HUES64 (cell line): ENCODE results near the gene ARL4C.

ENCODE experiments used
- H3K27ac ChIP-seq: 2 replicates; pipeline ENCODE4 v1.7.0; 2013; ENCODE audit warnings: low read depth, low read length, inconsistent platforms
- H3K27me3 ChIP-seq: 2 replicates; pipeline ENCODE4 v1.6.1; 2013; ENCODE audit warnings: mild to moderate bottlenecking, low read length; ENCODE audit not compliant: insufficient read depth
- H3K36me3 ChIP-seq: 2 replicates; pipeline ENCODE4 v1.6.1; 2013; ENCODE audit warnings: mild to moderate bottlenecking, low read length; ENCODE audit not compliant: insufficient read depth
- H3K4me1 ChIP-seq: 2 replicates; pipeline ENCODE4 v1.6.1; 2013; ENCODE audit warnings: mild to moderate bottlenecking, low read length, moderate library complexity; ENCODE audit not compliant: insufficient read depth
- H3K4me3 ChIP-seq: 2 replicates; pipeline ENCODE4 v1.5.1; 2013; ENCODE audit warnings: mild to moderate bottlenecking, low read length, moderate library complexity
- H3K9ac ChIP-seq: 2 replicates; pipeline ENCODE4 v1.6.1; 2013; ENCODE audit warnings: mild to moderate bottlenecking, low read depth, low read length
- H3K9me3 ChIP-seq: 2 replicates; pipeline ENCODE4 v1.6.1; 2013; ENCODE audit warnings: low read depth, low read length; ENCODE audit not compliant: insufficient read depth
- WGBS: fragments of 150-250, 120-280 bp; methylation state at CpG from one replicate; pipeline ENCODE4 v1.1.7; 2013; ENCODE audit warnings: missing lambda C conversion rate; 5-methylcytosine and 5-hydroxymethylcytosine counted together

ARL4C gene

GRCh38 chr2:234496055-234496834, 636 bp downstream of the ARL4C start:
- peaks cover 33% of the 10 kb centered on the region for H3K27me3 ChIP-seq
- H3K36me3 ChIP-seq = peaks cover 3% of the 10 kb centered on the region; the same call in 1 of the 2 replicates
- H3K4me3 ChIP-seq = peak overlapping the region; percentile 93
- H3K9me3 ChIP-seq = no peaks in the 10 kb centered on the region
- peaks cover 21% of the 10 kb centered on the region; the same call in 1 of the 2 replicates for H3K4me1 ChIP-seq
- under 1% methylated on average over 89 of the region's 89 CpGs for WGBS
- H3K27ac ChIP-seq = peak overlapping the region; percentile 59; the same call in 1 of the 2 replicates
- peak overlapping the region; percentile 80 for H3K9ac ChIP-seq

- Histone ChIP-seq H3K36me3 (peaks cover 3% of the 10 kb centered on the region; the same call in 1 of the 2 replicates), H3K9ac (peak overlapping the region; percentile 80), H3K9me3 (no peaks in the 10 kb centered on the region), H3K27me3 (peaks cover 33% of the 10 kb centered on the region), H3K4me3 (peak overlapping the region; percentile 93), H3K4me1 (peaks cover 21% of the 10 kb centered on the region; the same call in 1 of the 2 replicates), H3K27ac (no peak overlapping the region; the same call in 1 of the 2 replicates)
- 1% methylated on average over 40 of the region's 40 CpGs for WGBS
Measured at GRCh38 chr2:234495251-234496054, 1.4 kb downstream of the ARL4C start.

GRCh38 chr2:234494361-234495250, 2.3 kb downstream of the ARL4C start:
- peak overlapping the region; percentile 80 for H3K9ac ChIP-seq
- WGBS = 20% methylated on average over 8 of the region's 9 CpGs
- H3K27ac ChIP-seq = no peak overlapping the region
- H3K4me1 ChIP-seq = peaks cover 21% of the 10 kb centered on the region; the same call in 1 of the 2 replicates
- H3K36me3 ChIP-seq = peaks cover 3% of the 10 kb centered on the region; the same call in 1 of the 2 replicates
- no peaks in the 10 kb centered on the region for H3K9me3 ChIP-seq
- peaks cover 33% of the 10 kb centered on the region for H3K27me3 ChIP-seq
- H3K4me3 ChIP-seq = peak overlapping the region; percentile 93

- Histone ChIP-seq H3K36me3 (peaks cover 3% of the 10 kb centered on the region; the same call in 1 of the 2 replicates), H3K27me3 (peaks cover 31% of the 10 kb centered on the region), H3K9me3 (no peaks in the 10 kb centered on the region), H3K27ac (no peak overlapping the region), H3K4me1 (peaks cover 21% of the 10 kb centered on the region; the same call in 1 of the 2 replicates), H3K9ac (no peak overlapping the region; the same call in 1 of the 2 replicates), H3K4me3 (peak overlapping the region; percentile 93)
- WGBS = 83% methylated on average over 4 of the region's 4 CpGs
Measured at GRCh38 chr2:234493796-234494195, 3.1 kb downstream of the ARL4C start.

- peaks cover 21% of the 10 kb centered on the region; the same call in 1 of the 2 replicates for H3K4me1 ChIP-seq
- 81% methylated on average over 10 of the region's 10 CpGs for WGBS
- H3K9ac ChIP-seq = no peak overlapping the region; the same call in 1 of the 2 replicates
- H3K27ac ChIP-seq = no peak overlapping the region
- H3K36me3 ChIP-seq = peaks cover 3% of the 10 kb centered on the region; the same call in 1 of the 2 replicates
- peaks cover 22% of the 10 kb centered on the region for H3K27me3 ChIP-seq
- H3K9me3 ChIP-seq = no peaks in the 10 kb centered on the region
- H3K4me3 ChIP-seq = peak overlapping the region; percentile 93
Measured at GRCh38 chr2:234492717-234493485, 4.0 kb downstream of the ARL4C start.

GRCh38 chr2:234491897-234492296, 5.0 kb downstream of the ARL4C start:
- H3K4me3 ChIP-seq = no peak overlapping the region
- H3K9me3 ChIP-seq = no peaks in the 10 kb centered on the region
- peaks cover 3% of the 10 kb centered on the region; the same call in 1 of the 2 replicates for H3K36me3 ChIP-seq
- no peak overlapping the region for H3K27ac ChIP-seq
- 90% methylated on average over 5 of the region's 5 CpGs for WGBS
- H3K9ac ChIP-seq = no peak overlapping the region
- peaks cover 17% of the 10 kb centered on the region for H3K27me3 ChIP-seq
- peaks cover 21% of the 10 kb centered on the region; the same call in 1 of the 2 replicates for H3K4me1 ChIP-seq

- 95% methylated on average over 3 of the region's 4 CpGs for WGBS
- Histone ChIP-seq H3K9me3 (no peaks in the 10 kb centered on the region), H3K9ac (no peak overlapping the region), H3K4me3 (no peak overlapping the region), H3K36me3 (peaks cover 3% of the 10 kb centered on the region; the same call in 1 of the 2 replicates), H3K27ac (no peak overlapping the region), H3K4me1 (peaks cover 21% of the 10 kb centered on the region; the same call in 1 of the 2 replicates), H3K27me3 (peaks cover 15% of the 10 kb centered on the region)
Measured at GRCh38 chr2:234491281-234491680, 5.6 kb downstream of the ARL4C start.

- Histone ChIP-seq H3K27ac (no peak overlapping the region), H3K9me3 (no peaks in the 10 kb centered on the region), H3K4me3 (no peak overlapping the region), H3K36me3 (peaks cover 3% of the 10 kb centered on the region; the same call in 1 of the 2 replicates), H3K4me1 (peaks cover 21% of the 10 kb centered on the region; the same call in 1 of the 2 replicates), H3K27me3 (peaks cover 7% of the 10 kb centered on the region; the same call in 1 of the 2 replicates), H3K9ac (no peak overlapping the region)
- 91% methylated on average over 15 of the region's 15 CpGs for WGBS
Measured at GRCh38 chr2:234490271-234491091, 6.4 kb downstream of the ARL4C start.

GRCh38 chr2:234488913-234489451, 7.9 kb downstream of the ARL4C start:
- WGBS = 83% methylated on average over 8 of the region's 8 CpGs
- Histone ChIP-seq H3K27me3 (no peaks in the 10 kb centered on the region), H3K27ac (no peak overlapping the region), H3K9ac (no peak overlapping the region), H3K9me3 (no peaks in the 10 kb centered on the region), H3K4me3 (no peak overlapping the region), H3K36me3 (peaks cover 3% of the 10 kb centered on the region; the same call in 1 of the 2 replicates), H3K4me1 (peaks cover 14% of the 10 kb centered on the region; the same call in 1 of the 2 replicates)
